Measurements from ENCODE around the gene PDK4. TPM values are rescaled to one million over a fixed set of nuclear protein-coding genes. Genes with fewer than 3 reads are reported as not detected.
"Not testable (repeated sequence)": the region's sequence is repeated elsewhere in the genome, so short reads cannot be mapped to it uniquely, and the experiment has no call there.

PDK4 gene
- total RNA-seq, 1 donor from 2014 or later, result 77.4 TPM

- peak; percentile 94 for ATAC-seq
- peak; percentile 79 for DNase-seq (ENCODE audit: low spot score)
These were observed 17.9 kb downstream of the PDK4 start for GRCh38 chr7:95578299-95578855.

GRCh38 chr7:95577137-95577536, 19.2 kb downstream of the PDK4 start:
- no peak for DNase-seq (ENCODE audit: low spot score)
- ATAC-seq, result no peak

GRCh38 chr7:95569720-95570119, 26.6 kb downstream of the PDK4 start:
- DNase-seq (ENCODE audit: low spot score), result no peak

GRCh38 chr7:95560674-95561073, 35.6 kb downstream of the PDK4 start:
- peak; percentile 86 for ATAC-seq

More at GRCh38 chr7:95569720-95570119, 26.6 kb downstream of the PDK4 start:
- no peak for ATAC-seq

GRCh38 chr7:95558864-95559263, 37.5 kb downstream of the PDK4 start:
- DNase-seq (ENCODE audit: low spot score), result no peak
- peak; percentile 77 for ATAC-seq

More at GRCh38 chr7:95560674-95561073, 35.6 kb downstream of the PDK4 start:
- no peak for DNase-seq (ENCODE audit: low spot score)

- DNase-seq (ENCODE audit: low spot score), result no peak
- ATAC-seq, result no peak
These were observed 39.5 kb downstream of the PDK4 start for GRCh38 chr7:95556777-95557176.

DNA sequence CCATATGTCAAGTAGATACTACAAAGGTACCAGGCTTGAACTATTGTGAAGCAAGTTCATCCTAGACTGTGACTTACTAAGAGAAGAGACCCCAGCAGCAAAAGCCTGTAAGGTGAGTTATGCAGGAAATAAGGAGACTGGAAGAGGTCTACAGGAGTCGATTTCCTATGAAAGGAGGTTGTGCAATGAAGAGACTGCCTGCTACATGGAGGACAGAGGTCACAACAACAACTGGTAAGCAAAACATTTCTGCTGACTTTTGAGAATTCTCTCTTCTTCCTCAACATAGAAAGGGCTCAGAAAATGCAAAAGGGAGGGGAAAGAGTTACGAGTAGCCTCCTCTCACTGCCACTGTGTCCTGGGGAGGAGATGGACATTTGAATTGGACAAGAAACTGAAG, 42.4 kb downstream of the PDK4 start:
- DNase-seq (ENCODE audit: low spot score) (no peak), ATAC-seq (peak; percentile 37)

GRCh38 chr7:95552010-95552926, 44.0 kb downstream of the PDK4 start:
- ATAC-seq; DNase-seq (ENCODE audit: low spot score): not testable (repeated sequence)

- peak; percentile 58 for ATAC-seq
- peak; percentile 54 for DNase-seq (ENCODE audit: low spot score)
These were observed 45.8 kb downstream of the PDK4 start for GRCh38 chr7:95550546-95550945.

DNA sequence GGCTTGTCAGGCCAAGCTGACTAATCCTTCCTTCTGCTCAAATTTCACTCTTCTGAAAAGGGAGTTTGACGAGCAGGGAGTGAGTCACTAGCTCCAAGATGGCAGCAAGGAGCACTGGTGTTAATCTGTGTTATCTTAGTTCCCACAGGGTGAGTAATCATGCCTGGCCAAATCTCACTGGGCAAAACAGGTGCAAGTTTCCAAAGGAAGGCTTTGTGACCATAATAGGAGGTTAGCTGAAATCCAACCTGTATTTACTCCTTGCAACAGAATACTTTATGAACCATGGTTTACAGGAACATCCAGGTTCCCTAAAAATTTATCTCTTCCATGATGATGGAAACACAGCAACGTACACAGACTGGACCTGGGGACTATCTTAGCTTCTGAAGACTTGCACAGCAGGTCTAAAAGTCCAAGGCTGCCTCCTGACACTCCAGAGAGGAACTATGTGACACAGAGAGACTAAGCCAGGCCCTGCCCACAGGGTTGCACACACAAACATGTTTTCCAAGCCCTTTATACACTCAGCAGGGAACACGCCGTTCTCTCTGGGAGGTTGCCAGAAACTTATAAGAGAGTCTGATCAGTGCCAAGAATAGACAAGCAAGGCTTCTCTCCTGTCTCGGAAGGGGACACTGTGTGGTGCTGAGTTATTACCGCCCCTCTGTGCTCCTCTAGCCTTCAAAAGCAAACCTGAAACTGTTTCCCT, 46.3 kb downstream of the PDK4 start:
- ATAC-seq (peak; percentile 84), DNase-seq (ENCODE audit: low spot score) (peak; percentile 95)

DNA sequence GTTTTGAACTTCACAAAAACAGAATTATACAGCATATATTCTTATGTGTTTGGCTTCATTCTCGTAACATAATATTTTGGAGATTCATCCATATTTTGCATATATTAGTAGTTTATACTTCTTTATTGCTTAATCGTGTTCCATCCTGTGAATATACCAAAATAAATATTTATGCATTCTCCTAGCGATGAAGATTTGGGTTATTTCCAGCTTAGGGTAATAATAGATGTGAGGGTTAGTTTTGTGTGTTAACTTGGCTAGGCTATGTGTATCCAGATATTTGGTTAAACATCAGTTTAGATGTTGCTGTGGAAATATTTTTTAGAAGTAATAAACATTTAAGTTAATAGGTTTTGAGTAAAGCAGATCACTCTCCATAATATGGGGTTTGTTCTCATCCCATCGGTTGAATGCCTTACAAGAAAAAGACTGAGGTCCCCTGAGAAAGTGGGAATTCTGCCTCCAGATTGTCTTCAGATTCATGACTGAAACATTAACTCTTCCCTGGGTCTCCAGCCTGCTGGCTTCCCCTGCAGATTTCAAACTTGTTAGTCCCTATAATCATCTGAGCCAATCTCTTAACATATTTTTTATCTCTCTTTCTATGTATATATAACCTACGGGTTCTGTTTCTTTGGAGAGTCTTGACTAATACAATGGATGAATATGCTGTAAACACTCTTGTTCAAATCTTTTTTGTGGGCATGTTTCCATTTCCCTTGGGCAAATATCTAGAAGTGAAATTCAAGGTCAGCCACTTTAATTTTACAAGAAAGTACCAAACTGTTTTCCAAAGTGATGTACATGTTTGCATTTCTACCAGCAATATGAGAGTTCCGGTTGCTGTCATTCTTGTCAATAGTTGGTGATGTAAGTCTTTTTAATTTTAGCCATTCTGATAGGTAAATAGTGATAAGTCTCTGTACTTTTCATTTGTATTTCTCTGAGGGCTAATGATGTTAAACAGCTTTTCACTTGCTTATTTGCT, 48.7 kb downstream of the PDK4 start:
- DNase-seq (ENCODE audit: low spot score) (no peak), ATAC-seq (no peak)

- DNase-seq (ENCODE audit: low spot score) (peak; percentile 64), ATAC-seq (peak; percentile 37)
These were observed 49.7 kb downstream of the PDK4 start for GRCh38 chr7:95546647-95547046.

DNA sequence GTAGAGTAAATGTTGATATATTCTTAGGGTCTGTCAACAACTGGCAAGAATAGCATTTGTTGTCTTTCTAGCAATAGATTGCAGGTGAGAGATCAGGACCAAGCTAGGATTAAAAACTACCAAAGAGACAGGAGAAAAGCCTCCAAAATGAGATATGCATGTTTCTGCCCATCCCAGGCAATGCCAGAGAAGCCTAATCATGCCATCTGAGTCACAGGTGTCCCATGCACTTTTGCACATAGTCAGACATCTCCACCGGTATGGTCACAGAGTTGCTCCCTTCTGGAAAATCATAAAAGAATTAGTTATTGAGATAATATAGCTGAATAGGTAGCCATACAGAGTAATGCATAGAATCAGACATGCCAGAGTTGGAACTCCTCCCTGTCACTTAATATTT, 50.6 kb downstream of the PDK4 start:
- no peak for DNase-seq (ENCODE audit: low spot score)
- ATAC-seq, result no peak

GRCh38 chr7:95545007-95545615, 51.2 kb downstream of the PDK4 start:
- ATAC-seq, result peak; percentile 86
- peak; percentile 57 for DNase-seq (ENCODE audit: low spot score)

GRCh38 chr7:95544171-95544570, 52.1 kb downstream of the PDK4 start:
- ATAC-seq (no peak), DNase-seq (ENCODE audit: low spot score) (no peak)

DNA sequence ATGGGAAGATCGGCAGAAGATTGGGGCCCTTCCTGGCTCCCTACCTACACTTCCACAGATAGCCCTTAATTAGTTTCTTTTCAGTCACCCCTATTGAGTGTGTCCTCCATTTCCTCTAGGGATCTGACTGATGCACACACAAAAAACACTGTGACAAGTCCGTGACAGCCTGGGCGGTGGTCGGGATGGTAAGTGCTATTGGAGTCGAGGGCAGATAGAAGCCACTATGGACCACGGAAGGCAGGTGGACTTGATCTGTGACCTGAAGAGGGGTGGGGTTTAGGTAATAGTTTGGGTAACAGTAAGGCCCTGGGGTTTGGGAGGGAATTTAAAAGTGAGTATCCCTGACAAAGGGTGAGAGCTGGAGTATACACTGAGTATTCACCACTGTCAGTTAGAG, 53.0 kb downstream of the PDK4 start:
- ATAC-seq (no peak), DNase-seq (ENCODE audit: low spot score) (no peak)

DNA sequence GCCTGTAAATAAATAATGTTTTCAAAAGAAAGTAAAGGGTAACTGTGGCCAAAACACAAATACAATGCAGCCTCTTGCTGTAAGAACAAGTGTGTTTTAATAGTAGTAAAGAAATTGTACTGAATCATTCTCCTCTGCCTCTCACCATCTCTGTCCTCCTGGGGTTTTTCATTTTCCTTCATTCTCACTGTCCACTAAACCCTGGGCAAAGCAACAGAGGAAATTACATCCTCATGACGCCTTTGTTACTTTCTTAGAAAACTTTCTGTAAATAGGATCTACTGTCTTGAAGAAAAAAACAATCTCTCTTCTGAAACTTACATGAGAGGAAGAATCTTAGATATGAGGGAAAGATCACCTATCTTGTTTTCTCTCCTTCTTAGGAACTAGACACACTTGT, 56.0 kb downstream of the PDK4 start:
- DNase-seq (ENCODE audit: low spot score) (no peak), ATAC-seq (no peak)

- no peak for DNase-seq (ENCODE audit: low spot score)
- ATAC-seq, result no peak
These were observed 56.9 kb downstream of the PDK4 start for GRCh38 chr7:95539426-95539825.

- DNase-seq (ENCODE audit: low spot score), result no peak
These were observed 58.8 kb downstream of the PDK4 start for GRCh38 chr7:95537468-95537867.

More at GRCh38 chr7:95537468-95537867, 58.8 kb downstream of the PDK4 start:
- no peak for ATAC-seq

Data from left lobe of liver (tissue), 2 donors.